Measurements from ENCODE around the gene CARS1.

The CARS1 gene

GRCh38 chr11:2952290-2952689 lies 104.9 kb downstream of the CARS1 start:
- no peak for DNase-seq

GRCh38 chr11:2951231-2952110 lies 105.8 kb downstream of the CARS1 start:
- no peak for DNase-seq

Data from NCI-H2171 treated with DMSO at 0.1 percent for 48 hours (cell line).